ENCODE measurements around the gene C2orf68.

The C2orf68 gene

DNA sequence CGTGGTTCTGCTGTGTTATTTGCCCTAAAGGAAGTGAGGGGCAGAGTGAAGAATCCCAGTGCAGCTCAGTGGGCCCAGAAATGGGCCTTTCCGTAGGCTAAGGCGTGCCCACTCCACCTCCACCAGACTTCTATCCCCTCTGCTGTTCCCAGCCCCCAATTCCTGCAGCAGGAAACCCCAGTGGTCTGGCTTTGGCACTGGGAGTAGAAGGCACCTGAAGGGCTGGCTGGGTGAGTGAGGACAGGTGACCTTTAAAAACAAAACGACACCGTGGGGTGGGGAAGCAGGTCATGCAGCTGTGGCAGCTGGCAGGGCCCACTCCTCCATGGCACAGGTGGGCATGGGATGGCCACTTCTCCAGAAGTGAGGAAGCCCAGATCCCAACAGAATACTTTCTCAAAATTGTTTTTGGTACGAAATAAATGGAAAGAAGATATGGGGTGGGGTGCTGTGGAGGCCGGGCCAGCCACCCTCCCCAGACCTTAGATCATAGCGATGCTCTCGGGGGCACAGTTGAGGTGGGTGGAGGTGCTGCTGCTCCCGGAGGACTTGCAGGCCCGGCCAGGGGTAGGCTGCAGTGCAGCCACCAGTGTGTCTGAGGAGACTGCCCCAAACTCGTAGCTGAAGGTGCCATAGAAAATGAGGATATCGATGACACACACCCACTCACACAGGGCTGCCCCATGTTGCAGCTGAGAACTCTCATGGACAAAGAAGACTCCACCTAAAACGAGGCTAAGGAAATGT is 13.1 kb downstream of the C2orf68 start:
- no peak overlapping the region for H3K4me3 ChIP-seq (ENCODE audit: low read depth, low read length)
- TF ChIP-seq, protein P1, sequence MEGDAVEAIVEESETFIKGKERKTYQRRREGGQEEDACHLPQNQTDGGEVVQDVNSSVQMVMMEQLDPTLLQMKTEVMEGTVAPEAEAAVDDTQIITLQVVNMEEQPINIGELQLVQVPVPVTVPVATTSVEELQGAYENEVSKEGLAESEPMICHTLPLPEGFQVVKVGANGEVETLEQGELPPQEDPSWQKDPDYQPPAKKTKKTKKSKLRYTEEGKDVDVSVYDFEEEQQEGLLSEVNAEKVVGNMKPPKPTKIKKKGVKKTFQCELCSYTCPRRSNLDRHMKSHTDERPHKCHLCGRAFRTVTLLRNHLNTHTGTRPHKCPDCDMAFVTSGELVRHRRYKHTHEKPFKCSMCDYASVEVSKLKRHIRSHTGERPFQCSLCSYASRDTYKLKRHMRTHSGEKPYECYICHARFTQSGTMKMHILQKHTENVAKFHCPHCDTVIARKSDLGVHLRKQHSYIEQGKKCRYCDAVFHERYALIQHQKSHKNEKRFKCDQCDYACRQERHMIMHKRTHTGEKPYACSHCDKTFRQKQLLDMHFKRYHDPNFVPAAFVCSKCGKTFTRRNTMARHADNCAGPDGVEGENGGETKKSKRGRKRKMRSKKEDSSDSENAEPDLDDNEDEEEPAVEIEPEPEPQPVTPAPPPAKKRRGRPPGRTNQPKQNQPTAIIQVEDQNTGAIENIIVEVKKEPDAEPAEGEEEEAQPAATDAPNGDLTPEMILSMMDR (IDR thresholded peaks at IDR 0.05; ENCODE audit: control insufficient read depth, extremely low read depth, insufficient read depth): no peak
- DNase-seq (ENCODE audit: low read depth): no peak

DNA sequence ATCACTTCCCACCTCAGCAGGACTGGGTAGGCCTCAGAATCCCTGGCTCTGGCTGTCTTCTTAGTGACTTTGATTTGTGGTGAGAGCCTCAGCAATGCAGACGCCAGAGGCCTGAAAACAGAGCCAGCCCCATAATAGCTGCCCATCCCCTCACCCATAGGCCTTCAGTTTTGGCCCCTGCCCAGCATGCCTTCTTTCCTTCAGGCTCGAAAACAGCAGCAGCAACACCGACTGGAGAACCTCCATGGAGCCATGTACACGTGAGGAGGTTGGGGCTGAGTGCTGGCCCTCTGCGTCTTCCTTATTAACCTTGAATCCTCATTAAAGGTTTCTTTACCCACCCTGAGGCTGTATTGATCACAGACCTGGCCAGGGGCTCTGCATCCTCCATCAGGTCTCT is 14.6 kb downstream of the C2orf68 start:
- no peak for DNase-seq (ENCODE audit: low read depth)
- TF ChIP-seq, protein P1 (IDR thresholded peaks at IDR 0.05; ENCODE audit: control insufficient read depth, extremely low read depth, insufficient read depth): no peak
- H3K4me3 ChIP-seq (ENCODE audit: low read depth, low read length): no peak overlapping the region

DNA sequence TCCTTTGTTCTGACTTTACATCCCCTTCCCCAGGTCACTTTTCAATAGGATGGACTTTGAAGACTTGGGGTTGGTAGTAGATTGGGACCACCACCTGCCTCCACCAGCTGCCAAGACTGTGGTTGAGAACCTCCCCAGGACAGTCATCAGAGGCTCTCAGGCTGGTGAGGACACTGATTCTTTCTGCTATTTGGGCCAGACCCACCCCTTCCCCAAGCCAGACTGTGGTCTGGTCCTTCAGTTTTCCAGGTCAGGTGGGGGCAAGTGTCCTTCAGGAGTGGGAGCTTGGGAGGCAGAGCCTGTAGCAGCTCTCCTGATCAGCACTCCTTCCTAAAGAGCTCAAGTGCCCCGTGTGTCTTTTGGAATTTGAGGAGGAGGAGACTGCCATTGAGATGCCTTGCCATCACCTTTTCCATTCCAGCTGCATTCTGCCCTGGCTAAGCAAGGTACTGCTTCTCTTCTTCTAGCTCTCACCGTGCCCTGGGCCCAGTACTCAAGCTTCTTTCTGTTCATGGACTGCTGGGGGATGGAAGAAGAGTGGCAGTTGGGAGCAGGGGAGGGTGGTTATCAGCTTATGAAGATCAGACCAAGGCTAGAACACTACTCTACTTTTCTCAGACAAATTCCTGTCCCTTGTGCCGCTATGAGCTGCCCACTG is 15.3 kb downstream of the C2orf68 start:
- TF ChIP-seq, protein P1 (IDR thresholded peaks at IDR 0.05; ENCODE audit: control insufficient read depth, extremely low read depth, insufficient read depth): no peak

DNA sequence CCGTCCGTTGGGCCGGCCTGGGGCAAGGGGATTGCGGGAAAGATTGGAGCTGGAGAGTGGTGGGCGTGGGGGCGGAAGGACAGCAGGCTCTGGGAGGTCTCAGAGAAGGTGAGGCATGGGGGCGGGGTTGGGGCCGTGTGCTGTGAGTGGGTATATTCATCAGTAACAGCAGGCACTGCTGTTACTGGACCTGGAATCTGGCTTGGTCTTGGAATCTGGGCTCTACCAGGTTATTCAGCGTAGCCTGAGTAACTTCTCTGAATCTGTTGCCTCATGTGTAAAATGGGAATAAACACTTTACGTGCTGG is 15.9 kb downstream of the C2orf68 start:
- peak overlapping the region; percentile 58 for H3K4me3 ChIP-seq (ENCODE audit: low read depth, low read length)
- TF ChIP-seq, protein P1 (IDR thresholded peaks at IDR 0.05; ENCODE audit: control insufficient read depth, extremely low read depth, insufficient read depth): no peak
- no peak for DNase-seq (ENCODE audit: low read depth)

More for the DNA sequence above, 15.3 kb downstream of the C2orf68 start:
- DNase-seq (ENCODE audit: low read depth): no peak
- H3K4me3 ChIP-seq (ENCODE audit: low read depth, low read length): peak overlapping the region; percentile 58

DNA sequence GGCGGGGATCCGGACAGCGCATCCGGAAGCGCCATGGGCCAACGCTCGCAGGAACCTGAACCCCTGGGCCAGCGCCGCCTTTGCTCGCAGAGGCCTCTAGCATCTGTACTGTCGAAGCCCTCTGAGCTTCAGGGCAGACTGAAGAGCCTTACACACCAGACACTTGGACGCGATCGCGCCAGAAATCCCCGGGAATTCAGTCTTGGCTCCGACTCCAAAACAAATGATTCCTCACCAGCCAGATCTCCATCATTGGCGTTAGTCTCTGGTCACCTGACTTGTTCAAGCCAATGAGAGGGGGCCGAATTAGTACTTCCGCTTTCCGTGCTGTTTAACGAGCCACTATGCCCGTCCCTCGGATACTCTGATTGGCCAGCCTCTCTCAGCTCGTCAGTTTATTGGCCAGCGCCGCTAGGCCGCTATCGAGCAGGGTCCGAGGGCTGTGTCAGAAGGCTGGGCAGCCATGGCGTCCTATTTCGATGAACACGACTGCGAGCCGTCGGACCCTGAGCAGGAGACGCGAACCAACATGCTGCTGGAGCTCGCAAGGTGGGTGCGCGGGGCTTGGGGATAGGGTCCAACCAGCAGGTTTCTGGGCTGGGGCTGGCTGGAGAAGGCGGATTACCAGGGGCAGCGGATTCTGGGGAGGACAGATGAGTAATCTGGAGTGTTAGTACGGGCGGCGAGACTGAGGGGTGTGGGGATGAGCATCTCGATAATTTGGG is 16.4 kb downstream of the C2orf68 start, which contains the start of gene RNF181:
RNF181 (plus strand) TSS at position 445 of the 725 bp plus-strand sequence; CDS start at position 464, 19 bp downstream.
- DNase-seq (ENCODE audit: low read depth): peak; percentile 98
- TF ChIP-seq, protein P1 (IDR thresholded peaks at IDR 0.05; ENCODE audit: control insufficient read depth, extremely low read depth, insufficient read depth): no peak

DNA sequence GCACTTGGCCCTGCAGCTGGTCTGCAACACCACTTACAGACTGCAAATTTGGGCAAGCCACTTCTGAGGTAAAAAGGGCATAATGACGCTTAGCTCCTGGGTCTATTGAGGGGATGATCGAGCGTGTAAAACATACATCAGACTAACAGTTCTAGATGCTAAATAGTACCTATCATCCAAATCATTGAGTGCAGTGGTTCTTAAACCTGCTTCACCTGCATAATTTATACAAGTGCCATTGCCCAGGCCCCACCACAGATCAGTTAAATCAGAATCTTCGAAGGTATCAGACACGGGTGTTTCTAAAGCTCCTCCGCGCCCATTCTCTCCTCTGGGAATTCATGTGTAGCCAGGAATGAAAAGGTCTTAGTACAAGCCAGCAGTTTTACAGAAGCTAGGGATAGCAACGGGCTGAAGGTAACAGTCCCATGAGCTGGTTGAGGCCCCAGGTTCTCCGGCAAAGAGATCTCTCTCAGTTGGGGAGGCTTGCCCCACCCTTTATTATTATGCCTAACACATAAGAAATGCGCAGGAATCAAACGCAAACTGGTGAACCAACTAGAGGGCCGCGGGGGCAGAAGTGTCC is 17.1 kb downstream of the C2orf68 start:
- DNase-seq (ENCODE audit: low read depth): no peak
- TF ChIP-seq, protein P1 (IDR thresholded peaks at IDR 0.05; ENCODE audit: control insufficient read depth, extremely low read depth, insufficient read depth): no peak
- peak overlapping the region; percentile 58 for H3K4me3 ChIP-seq (ENCODE audit: low read depth, low read length)

More for the DNA sequence above, 16.4 kb downstream of the C2orf68 start, which contains the start of gene RNF181:
- peak within 1 kb of the TSS; percentile 58 for H3K4me3 ChIP-seq (ENCODE audit: low read depth, low read length)
